Measurements from ENCODE around the gene AIMP2. TPM values are rescaled to one million over a fixed set of nuclear protein-coding genes. Genes with fewer than 3 reads are reported as not detected.
"Not testable (repeated sequence)": the region's sequence is repeated elsewhere in the genome, so short reads cannot be mapped to it uniquely, and the experiment has no call there.

The AIMP2 gene
- polyA plus RNA-seq, 1 donor (not counting 4 experiments of a cell fraction or from before 2014, with no cell fraction given), result 71.0 TPM

GRCh38 chr7:5973580-5973979 lies 35.5 kb upstream of the AIMP2 start:
- FAIRE-seq; H3K9me3 ChIP-seq (ENCODE audit: control insufficient read depth, low read depth, low read length); H2AFZ ChIP-seq (ENCODE audit: control insufficient read depth, low read length); H3K79me2 ChIP-seq (ENCODE audit: control insufficient read depth, insufficient read depth, low read length); H3K4me2 ChIP-seq (ENCODE audit: control insufficient read depth, extremely low read depth, insufficient read depth, low read depth, low read length); DNase-seq (ENCODE audit: low read depth, low spot score); H3K4me3 ChIP-seq (ENCODE audit: control insufficient read depth in 2 of 3, extremely low read depth in 1 of 3, insufficient read depth in 2 of 3, low read depth in 1 of 3, low read length in 3 of 3); dilution Hi-C loops (cut with MboI; ENCODE audit: extremely low pct_ligation_motif_present, low sequenced_read_pairs); H3K9ac ChIP-seq (ENCODE audit: control insufficient read depth, extremely low read depth, insufficient read depth, low read length); H3K27me3 ChIP-seq (ENCODE audit: control insufficient read depth, extremely low read depth, insufficient read depth, low read length); H3K36me3 ChIP-seq (ENCODE audit: control insufficient read depth in 2 of 2, extremely low read depth in 1 of 2, insufficient read depth in 2 of 2, low read length in 2 of 2); H3K9me1 ChIP-seq (ENCODE audit: control insufficient read depth, extremely low read depth, insufficient read depth, low read length); H3K4me1 ChIP-seq (ENCODE audit: control insufficient read depth, extremely low read depth, insufficient read depth, low read length); H4K20me1 ChIP-seq (ENCODE audit: control insufficient read depth, extremely low read depth, insufficient read depth, low read length); H3K27ac ChIP-seq (ENCODE audit: control insufficient read depth, insufficient read depth, low read length): not testable (repeated sequence)

DNA sequence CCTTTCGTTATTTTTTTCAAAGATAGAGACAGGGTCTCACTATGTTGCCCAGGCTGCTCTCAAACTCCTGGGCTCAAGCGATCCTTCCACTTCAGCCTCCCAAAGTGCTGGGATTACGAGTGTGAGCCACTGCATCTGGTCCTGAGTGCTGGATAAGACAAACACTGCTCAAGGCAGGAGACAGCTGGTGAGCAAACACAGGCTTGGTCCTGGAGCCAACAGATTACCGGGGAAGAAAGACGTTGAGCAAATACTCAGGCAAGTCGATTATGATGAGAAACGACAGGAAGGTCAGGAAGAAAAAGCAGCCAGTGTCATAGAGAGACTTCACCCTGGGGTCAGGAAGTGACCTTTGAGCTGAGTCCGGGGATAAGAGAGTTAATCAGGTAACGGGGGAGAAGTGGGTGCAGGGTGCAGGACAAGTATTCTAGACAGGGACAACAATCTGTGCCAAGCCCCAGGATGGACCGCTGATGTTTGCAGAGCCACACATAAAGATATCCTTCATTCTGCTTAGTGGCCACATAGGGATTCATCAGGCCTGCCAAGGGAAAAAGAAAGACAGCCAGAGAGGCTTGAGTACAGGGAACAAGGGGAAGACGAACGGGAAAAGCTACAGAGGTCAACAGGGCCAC lies 29.3 kb upstream of the AIMP2 start:
- H3K4me3 ChIP-seq (ENCODE audit: control insufficient read depth in 2 of 3, extremely low read depth in 1 of 3, insufficient read depth in 2 of 3, low read depth in 1 of 3, low read length in 3 of 3); H3K9me3 ChIP-seq (ENCODE audit: control insufficient read depth, low read depth, low read length); H3K9ac ChIP-seq (ENCODE audit: control insufficient read depth, extremely low read depth, insufficient read depth, low read length); H3K27me3 ChIP-seq (ENCODE audit: control insufficient read depth, extremely low read depth, insufficient read depth, low read length); DNase-seq (ENCODE audit: low read depth, low spot score); H3K79me2 ChIP-seq (ENCODE audit: control insufficient read depth, insufficient read depth, low read length); H3K4me2 ChIP-seq (ENCODE audit: control insufficient read depth, extremely low read depth, insufficient read depth, low read depth, low read length); H3K4me1 ChIP-seq (ENCODE audit: control insufficient read depth, extremely low read depth, insufficient read depth, low read length); H3K9me1 ChIP-seq (ENCODE audit: control insufficient read depth, extremely low read depth, insufficient read depth, low read length); H3K36me3 ChIP-seq (ENCODE audit: control insufficient read depth in 2 of 2, extremely low read depth in 1 of 2, insufficient read depth in 2 of 2, low read length in 2 of 2); FAIRE-seq; H4K20me1 ChIP-seq (ENCODE audit: control insufficient read depth, extremely low read depth, insufficient read depth, low read length); H2AFZ ChIP-seq (ENCODE audit: control insufficient read depth, low read length); H3K27ac ChIP-seq (ENCODE audit: control insufficient read depth, insufficient read depth, low read length); dilution Hi-C loops (cut with MboI; ENCODE audit: extremely low pct_ligation_motif_present, low sequenced_read_pairs): not testable (repeated sequence)

DNA sequence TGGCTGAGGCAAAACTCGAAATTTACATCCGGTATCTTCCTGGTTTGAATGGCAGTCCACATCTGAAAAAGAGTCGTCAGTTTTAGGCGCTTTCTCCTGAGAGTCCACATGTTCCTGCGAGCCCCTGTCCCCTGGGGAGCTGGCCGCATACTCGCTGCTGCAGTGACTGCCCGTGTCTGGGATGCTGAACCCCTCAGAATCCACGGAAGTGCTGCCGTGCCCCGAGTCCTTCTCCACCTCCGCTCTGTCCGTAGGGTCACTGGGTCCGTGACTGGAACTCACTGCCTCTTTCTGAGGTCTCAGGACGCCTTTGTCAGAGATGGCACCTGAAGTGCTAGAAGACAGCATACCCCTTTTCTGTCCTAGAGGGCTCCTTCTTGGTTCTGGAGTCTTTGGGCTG lies 22.0 kb upstream of the AIMP2 start:
- FAIRE-seq; H3K27me3 ChIP-seq (ENCODE audit: control insufficient read depth, extremely low read depth, insufficient read depth, low read length); H3K9me1 ChIP-seq (ENCODE audit: control insufficient read depth, extremely low read depth, insufficient read depth, low read length); H4K20me1 ChIP-seq (ENCODE audit: control insufficient read depth, extremely low read depth, insufficient read depth, low read length); DNase-seq (ENCODE audit: low read depth, low spot score); H3K36me3 ChIP-seq (ENCODE audit: control insufficient read depth in 2 of 2, extremely low read depth in 1 of 2, insufficient read depth in 2 of 2, low read length in 2 of 2); H3K4me3 ChIP-seq (ENCODE audit: control insufficient read depth in 2 of 3, extremely low read depth in 1 of 3, insufficient read depth in 2 of 3, low read depth in 1 of 3, low read length in 3 of 3); dilution Hi-C loops (cut with MboI; ENCODE audit: extremely low pct_ligation_motif_present, low sequenced_read_pairs); H3K27ac ChIP-seq (ENCODE audit: control insufficient read depth, insufficient read depth, low read length); H2AFZ ChIP-seq (ENCODE audit: control insufficient read depth, low read length); H3K4me2 ChIP-seq (ENCODE audit: control insufficient read depth, extremely low read depth, insufficient read depth, low read depth, low read length); H3K79me2 ChIP-seq (ENCODE audit: control insufficient read depth, insufficient read depth, low read length); H3K9ac ChIP-seq (ENCODE audit: control insufficient read depth, extremely low read depth, insufficient read depth, low read length); H3K4me1 ChIP-seq (ENCODE audit: control insufficient read depth, extremely low read depth, insufficient read depth, low read length); H3K9me3 ChIP-seq (ENCODE audit: control insufficient read depth, low read depth, low read length): not testable (repeated sequence)
